HG03045 (cell line): ENCODE measurements around the gene PARVB.

Experiments used
- ATAC-seq: cut with Tn5 transposase; IDR thresholded peaks from one replicate; pipeline ENCODE4 v1.9.1; 2021; ENCODE audit warnings: mild to moderate bottlenecking, moderate library complexity; ENCODE audit not compliant: unreplicated experiment

The PARVB gene

DNA sequence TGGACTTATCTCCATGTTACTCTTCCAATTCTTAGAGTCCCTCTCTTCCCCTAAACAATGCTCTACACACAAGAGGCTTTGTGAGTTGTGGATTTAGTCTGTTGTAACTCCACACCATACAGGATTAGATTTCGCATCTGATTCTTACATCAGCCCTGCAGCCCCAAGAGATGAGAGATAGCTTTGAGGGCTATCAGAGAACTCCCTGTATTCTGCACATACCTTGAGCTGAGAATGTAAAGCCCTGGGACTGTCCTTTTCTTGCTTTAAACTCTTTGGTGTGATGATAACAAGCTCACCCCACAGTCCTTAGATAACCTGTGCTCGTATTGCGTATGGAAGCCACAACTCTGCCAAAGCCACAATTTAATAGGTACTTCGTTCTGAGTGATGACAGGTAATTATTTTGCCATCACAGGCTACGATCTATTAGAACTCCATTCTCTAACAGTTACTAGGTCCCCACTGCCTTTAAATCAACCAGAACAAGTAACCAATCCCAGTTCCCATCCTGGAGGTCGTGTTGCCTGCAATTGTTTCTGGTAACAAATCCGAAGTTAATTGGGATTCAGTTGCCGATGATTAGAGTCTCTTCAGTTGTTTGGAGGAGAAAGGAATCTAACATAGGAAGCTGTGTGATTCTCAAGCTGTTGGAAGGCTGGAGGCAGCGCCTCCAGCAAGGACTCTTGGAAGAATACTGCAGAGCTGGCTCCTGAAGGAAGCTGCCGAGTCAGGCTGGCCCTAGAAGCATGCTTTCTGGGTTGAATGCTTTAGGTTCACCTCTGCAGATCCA, 155.3 kb downstream of the PARVB start:
- no peak for ATAC-seq

GRCh38 chr22:44179989-44180705, 156.0 kb downstream of the PARVB start:
- no peak for ATAC-seq

DNA sequence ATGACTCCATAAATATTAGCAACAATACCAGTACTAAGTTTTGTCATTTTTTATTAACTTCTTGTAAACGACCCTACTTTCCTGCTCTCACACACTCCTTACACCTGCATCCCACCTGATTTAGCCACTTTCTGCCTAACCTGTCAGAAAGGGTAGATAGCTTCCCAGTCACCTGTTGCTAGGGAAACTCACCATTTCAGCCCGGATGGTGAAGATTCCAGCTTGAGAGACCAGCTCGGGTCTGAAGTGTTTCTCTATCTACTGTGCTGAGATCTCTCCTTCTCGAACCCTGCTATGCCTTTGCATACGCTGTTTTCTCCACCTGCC, 156.6 kb downstream of the PARVB start, which contains the start of gene PARVG:
Gene PARVG, plus strand, starts transcription at position 220 of the 327 bp plus-strand sequence. CDS start 2,405 bp downstream, outside the sequence.
- peak; percentile 55 for ATAC-seq

DNA sequence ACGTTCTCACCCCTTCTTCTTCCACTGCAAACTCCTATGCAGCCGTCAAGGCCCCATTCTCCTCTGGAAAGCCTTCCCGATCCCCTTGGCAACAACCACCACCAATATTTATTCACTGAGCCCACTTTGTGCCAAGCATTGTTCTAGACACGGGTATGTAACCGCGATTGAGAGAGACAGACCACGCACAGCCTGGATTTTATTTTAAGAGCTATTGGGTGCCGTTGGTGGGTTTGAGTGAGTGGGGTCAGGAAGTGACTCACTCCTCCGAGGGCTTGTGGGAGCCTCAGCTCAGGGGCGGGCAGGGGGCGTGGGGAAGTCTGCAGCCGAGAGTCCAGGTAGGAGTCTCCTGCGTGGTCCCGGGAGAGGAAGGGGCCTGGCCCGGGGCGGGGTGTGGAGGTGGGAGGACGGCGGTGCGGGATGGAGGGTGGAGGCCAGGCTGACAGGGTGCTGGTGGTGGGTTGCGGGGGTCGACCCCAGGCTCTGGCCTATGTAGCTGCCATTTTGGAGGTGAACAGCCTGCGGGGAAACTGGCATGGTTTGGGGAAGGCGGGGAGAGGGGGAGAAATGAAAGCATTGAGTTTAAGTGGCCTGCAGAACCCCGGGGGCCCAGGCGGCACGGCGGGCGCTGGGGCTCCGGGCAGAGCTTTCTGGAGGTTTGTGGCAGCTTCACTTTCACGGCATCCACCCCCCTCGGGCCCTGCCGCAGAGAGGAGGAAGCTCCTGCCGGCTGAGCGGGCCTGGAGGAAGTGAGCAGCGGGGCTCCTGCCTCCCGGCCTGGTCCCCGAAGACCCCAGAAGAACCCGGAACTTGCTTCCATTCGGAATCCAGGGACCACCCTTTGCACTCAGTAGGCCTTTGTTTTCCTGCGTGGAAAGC, 157.2 kb downstream of the PARVB start:
- no peak for ATAC-seq

DNA sequence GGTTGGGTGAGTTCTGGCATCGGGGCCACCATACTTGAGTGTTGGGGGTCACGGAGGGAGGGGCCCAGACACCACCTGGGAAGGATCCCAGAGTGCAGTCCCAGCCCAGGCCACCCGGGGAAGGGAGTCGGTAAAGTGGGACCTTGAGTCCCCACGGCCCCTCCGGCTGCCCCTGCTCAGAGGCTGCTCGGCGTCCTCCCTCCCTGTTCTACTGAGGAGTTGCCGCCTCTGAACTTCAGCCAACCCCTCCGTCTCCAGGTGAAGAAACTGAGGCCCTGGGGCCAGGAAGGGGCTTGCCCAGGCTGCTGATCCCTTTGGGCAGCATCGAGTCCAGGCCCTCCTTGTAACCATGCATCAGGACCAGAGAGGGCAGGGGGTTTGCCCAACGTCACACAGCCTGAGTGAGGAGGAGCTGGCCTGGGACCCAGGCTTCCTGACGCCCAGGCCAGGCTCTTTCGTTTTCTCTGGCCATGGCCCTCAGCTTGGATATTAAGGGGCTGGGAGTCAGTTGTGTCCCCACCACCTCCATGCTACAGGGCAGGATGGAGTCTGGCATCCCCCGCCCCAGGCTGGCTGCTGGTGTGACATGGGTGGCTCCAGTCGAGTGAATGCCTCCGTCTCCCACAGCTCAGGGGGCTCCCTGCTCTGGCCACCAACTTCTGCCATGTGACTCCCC, 157.9 kb downstream of the PARVB start:
- no peak for ATAC-seq

- no peak for ATAC-seq
Observed at GRCh38 chr22:44182588-44183286, 158.6 kb downstream of the PARVB start.

DNA sequence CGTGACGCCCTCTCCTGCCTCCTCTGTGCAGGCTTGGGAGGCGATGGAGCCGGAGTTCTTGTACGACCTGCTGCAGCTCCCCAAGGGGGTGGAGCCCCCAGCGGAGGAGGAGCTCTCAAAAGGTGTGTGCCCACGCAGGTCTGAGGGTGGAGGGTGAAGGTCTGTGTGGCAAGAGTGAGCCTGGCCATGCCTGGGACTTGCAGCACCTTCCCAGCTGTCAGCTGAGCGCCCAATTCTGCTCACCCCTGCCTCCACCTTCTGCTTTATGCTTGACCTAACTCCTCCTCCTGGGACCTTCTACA, 159.1 kb downstream of the PARVB start:
- no peak for ATAC-seq

DNA sequence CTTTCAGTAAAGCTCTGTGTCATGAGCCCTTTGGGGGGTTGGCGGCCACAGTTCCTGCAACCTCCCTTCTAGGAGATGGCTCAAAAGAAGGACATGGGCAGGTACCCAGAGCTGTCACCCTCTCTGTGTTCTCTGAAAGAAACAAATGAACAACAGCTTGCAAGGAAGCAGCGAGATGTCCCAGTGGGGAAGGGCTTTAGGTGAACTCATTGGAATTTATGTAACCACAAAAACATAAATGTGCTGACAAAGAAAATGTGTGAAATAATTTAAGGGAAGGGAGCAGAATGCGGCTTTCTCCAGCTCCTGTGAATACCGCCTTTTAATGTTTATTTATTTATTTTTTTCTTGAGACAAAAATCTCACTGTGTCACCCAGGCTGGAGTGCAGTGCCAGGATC, 159.9 kb downstream of the PARVB start:
- no peak for ATAC-seq

DNA sequence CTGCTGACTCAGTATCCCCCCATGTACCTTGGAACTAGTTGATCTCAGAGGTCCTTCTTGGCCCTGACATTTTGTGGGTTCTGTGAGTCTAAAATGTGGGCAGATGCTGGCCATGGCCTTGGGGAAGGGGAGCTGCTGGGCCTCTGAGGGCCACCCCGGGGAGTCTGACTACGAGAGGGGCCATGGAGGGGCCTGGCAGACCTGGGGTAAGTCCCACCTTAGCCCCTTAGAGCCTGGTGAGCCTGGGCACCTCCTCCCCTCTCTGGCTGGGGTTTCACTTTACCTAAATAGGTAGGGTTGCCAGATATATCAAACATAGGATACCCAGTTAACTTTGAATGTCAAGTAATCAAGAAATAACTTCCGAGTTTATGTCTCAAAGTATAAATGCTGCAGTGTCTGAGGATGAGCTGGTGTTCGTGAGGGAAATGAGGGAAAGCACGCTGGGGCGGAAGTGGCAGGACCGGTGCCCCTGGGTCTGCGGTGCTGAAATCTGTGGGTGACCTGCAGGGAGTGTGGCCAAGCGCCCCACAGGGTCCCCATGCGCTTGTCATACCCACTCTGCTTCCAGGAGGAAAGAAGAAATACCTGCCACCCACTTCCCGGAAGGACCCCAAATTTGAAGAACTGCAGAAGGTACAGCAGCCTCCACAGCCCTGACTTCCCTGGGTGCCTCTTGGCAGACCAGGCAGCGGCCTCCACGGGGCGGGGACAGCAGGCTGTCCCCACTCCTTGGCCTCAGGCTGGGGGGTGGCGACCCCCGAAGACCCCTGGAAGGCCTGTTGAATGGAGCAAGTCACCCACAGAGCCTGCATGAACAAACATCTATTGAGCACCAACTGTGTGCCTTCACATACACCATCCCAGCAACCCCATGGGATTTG, 161.4 kb downstream of the PARVB start:
- ATAC-seq = no peak

GRCh38 chr22:44186121-44186510, 162.0 kb downstream of the PARVB start:
- ATAC-seq = no peak

- ATAC-seq = no peak
Observed at GRCh38 chr22:44186737-44187136, 162.6 kb downstream of the PARVB start.

DNA sequence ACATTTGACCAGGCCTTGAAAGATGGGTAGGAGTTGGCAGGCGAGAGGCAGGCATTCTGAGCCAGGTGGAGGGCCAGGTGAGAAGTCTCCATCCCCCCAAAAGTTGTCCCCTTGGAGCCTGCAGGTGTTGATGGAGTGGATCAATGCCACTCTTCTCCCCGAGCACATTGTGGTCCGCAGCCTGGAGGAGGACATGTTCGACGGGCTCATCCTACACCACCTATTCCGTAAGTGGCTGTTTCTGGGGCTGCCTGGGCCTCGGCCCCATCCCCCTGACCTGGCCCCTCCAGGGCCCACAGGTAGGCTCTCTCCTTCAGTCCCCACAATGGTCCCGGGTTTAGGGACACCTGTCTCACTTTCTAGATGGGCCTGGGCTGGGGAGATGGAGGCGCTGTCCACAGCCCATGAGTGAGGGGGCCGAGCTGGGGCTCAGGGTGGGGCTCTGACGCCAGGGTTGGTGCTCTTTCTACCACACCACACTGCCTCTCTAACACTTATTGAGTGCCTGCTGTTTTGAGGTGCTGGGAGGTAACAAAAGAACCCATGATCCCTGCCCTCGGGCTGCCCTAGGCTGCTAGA, 163.6 kb downstream of the PARVB start:
- ATAC-seq = no peak

DNA sequence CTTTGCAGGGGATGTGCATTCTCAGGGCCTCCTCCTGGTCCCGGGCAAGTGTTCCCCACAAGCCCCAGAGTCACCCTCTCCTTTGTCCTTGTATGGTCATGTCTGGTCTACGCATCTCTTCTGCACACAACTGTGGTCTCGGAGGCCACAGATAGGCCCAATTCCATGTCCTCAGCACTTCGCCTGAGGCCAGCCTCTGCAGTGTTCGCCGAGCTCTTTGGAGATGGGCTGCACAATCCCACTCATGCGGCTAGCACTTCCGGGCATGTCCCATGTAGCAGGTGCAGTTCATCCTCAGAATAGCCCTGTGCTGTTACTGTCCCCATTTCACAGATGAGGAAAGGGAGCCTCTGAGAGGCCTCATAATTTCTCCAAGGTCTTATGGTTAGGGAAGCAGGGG, 164.2 kb downstream of the PARVB start:
- ATAC-seq = no peak

- ATAC-seq = no peak
Observed at GRCh38 chr22:44188986-44189630, 165.0 kb downstream of the PARVB start.

DNA sequence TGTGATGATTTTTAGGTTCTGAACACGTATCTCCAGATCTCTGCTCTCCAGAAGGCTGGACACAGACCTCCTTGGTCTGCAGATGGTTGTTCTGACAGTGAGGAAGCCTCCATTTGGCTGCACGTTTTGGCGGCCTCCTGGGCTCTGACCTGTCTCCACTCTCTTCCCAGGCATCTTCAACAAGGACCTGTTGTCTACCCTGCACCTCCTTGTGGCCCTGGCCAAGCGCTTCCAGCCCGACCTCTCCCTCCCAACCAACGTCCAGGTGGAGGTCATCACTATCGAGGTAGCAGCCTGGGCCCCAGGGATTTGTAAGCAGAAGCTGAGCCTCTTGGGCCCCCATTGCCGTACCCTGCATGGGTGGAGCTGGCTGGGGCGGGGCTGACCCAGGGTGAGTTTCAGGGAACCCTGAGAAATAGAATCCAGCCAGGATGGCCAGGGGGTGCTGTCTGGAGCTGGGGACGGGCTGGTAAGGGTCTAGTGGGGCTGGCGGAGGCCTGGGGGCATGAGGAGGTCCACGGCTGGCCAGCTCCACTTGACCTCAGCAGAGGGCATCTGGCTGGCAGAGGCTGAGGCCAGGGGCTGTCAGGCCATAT, 166.4 kb downstream of the PARVB start:
- ATAC-seq = no peak

DNA sequence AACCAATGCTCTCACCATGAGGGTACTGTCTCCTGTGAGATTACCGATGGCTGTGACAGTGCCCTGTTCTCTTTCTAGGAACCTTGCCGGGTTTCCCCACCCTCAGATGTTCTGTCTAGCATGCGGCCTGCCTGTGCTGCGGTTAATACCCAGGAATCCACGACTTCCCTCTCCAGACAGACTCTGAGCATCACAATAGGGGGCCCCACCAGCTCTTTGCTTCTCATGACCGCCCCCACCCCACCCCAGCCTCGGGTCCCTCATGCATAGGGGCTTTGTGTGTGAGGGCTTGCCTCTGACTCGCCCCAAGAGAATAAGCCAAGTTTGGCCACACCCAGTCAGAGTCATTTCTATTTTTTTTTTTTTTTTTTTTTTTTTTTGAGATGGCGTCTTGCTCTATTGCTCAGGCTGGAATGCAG, 166.9 kb downstream of the PARVB start:
- ATAC-seq = no peak

GRCh38 chr22:44192098-44192815, 168.2 kb downstream of the PARVB start:
- no peak for ATAC-seq
